GM04503 (cell line): Measurements from ENCODE around the gene POLR3C.
"Not testable (repeated sequence)": the region's sequence is repeated elsewhere in the genome, so short reads cannot be mapped to it uniquely, and the experiment has no call there.

ENCODE experiments used
- DNase-seq: peaks from one replicate; pipeline ENCODE4 v3.0.0-alpha.2; 2012; ENCODE audit warnings: low read depth

Gene POLR3C

GRCh38 chr1:145822779-145823331 lies 1.1 kb upstream of the POLR3C start:
- DNase-seq = not testable (repeated sequence)

- DNase-seq = no peak
Observed at GRCh38 chr1:145824499-145824842, 471 bp downstream of the POLR3C start.

- no peak for DNase-seq
Observed at GRCh38 chr1:145826030-145826429, 2.0 kb downstream of the POLR3C start.

- no peak for DNase-seq
Observed at GRCh38 chr1:145827966-145828365, 4.0 kb downstream of the POLR3C start.

GRCh38 chr1:145828367-145829026 lies 4.5 kb downstream of the POLR3C start:
- no peak for DNase-seq

- DNase-seq = not testable (repeated sequence)
Observed at GRCh38 chr1:145830810-145831209, 6.8 kb downstream of the POLR3C start.

- no peak for DNase-seq
Observed at GRCh38 chr1:145837656-145838055, 13.7 kb downstream of the POLR3C start.

GRCh38 chr1:145843031-145843430 lies 19.0 kb downstream of the POLR3C start:
- DNase-seq = no peak

GRCh38 chr1:145845144-145845513 lies 21.1 kb downstream of the POLR3C start:
- DNase-seq = no peak

- no peak for DNase-seq
Observed at GRCh38 chr1:145845514-145846161, 21.6 kb downstream of the POLR3C start, which contains the start of gene NUDT17. NUDT17 (plus strand) TSS chr1:145845630; CDS start chr1:145845641, 11 bp downstream.

- no peak for DNase-seq
Observed at GRCh38 chr1:145846201-145846612, 22.2 kb downstream of the POLR3C start.

- no peak for DNase-seq
Observed at GRCh38 chr1:145847827-145848226, 23.8 kb downstream of the POLR3C start.

- peak; percentile 59 for DNase-seq
Observed at GRCh38 chr1:145849356-145850160, 25.6 kb downstream of the POLR3C start.

GRCh38 chr1:145855426-145855948 lies 31.5 kb downstream of the POLR3C start:
- DNase-seq = no peak

GRCh38 chr1:145857170-145857569 lies 33.2 kb downstream of the POLR3C start:
- no peak for DNase-seq

GRCh38 chr1:145858238-145858900 lies 34.4 kb downstream of the POLR3C start:
- no peak for DNase-seq

- DNase-seq = peak; percentile 64
Observed at GRCh38 chr1:145858901-145859490, 35.0 kb downstream of the POLR3C start, which contains the start of gene PIAS3. PIAS3 (minus strand) TSS chr1:145859081; CDS start chr1:145858990, 91 bp downstream.

GRCh38 chr1:145859491-145860023 lies 35.6 kb downstream of the POLR3C start:
- DNase-seq = peak; percentile 54

- DNase-seq = no peak
Observed at GRCh38 chr1:145863282-145864018, 39.5 kb downstream of the POLR3C start.

GRCh38 chr1:145868232-145868631 lies 44.2 kb downstream of the POLR3C start:
- DNase-seq = no peak
